HG03558 (cell line): Measurements from ENCODE around the gene AHR.

Experiments used
- ATAC-seq: cut with Tn5 transposase; IDR thresholded peaks from one replicate; pipeline ENCODE4 v1.9.1; 2021; ENCODE audit warnings: moderate number of reproducible peaks; ENCODE audit not compliant: unreplicated experiment; ENCODE audit errors: extremely low read depth

AHR gene

DNA sequence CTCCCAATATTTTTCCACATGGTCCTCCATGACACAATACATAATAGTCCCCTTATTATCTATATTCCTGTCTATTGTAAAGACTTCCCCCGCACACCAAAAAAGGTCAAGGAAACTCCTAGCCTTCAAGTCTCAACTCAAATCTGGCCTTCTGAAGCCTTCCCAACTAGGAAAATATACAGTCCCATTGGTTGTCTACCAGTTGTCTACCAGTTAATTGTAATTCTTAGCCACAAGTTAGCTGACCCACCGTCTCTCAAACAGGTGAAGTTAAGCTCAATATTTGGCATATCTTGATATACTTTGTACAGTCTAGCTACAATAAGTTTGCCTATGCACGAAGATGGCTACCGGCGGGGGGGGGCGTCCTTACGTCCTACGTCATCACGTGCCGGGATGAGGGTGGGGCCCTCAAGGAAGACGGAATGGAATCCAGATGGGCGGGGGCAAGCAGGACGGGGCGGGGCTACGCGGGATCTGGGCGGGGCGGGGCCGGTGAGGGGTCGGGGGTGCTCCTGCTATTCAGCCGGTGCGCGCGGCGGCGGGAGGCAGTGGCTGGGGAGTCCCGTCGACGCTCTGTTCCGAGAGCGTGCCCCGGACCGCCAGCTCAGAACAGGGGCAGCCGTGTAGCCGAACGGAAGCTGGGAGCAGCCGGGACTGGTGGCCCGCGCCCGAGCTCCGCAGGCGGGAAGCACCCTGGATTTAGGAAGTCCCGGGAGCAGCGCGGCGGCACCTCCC is at the start of gene AHR:
TSS of gene AHR (plus strand) at position 551 of the 738 bp plus-strand sequence. CDS start 613 bp downstream, outside the sequence.
- peak; percentile 27 for ATAC-seq

DNA sequence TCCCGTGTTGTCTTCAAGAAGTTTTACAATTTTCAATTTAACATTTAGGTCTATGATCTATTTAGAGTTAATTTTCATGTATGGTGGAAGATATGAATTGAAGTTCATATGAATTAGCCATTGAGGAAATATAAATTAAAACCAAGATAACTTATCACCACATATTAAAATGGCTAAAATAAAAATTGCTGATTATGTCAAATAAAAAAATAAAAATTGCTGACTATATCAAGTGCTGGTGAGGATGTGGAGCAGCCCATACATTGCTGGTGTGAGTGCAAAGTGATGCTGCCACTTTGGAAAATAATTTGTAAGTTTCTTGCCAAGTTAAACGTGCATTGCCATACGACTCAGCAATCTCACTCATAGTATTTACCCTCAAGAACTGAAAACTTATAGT is 44.6 kb upstream of the AHR start:
- no peak for ATAC-seq

DNA sequence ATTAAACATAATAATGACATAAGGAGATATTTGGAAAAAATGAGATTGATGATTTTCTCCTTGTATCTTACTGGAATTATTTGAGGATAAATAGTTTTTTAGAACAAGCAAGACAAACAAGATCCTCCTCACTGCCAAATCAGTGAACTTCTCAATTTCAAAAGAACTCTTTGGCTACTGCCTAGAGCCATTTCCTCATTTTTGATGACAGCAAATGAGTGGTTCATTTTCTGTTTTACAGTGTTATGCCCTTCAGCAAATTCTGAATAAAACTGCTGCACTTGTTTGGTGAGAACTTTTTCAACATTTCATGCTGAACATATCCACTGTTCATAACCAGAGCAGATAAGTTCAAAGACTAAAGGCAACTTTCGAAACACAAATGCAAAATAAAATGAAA is 42.5 kb upstream of the AHR start:
- no peak for ATAC-seq

DNA sequence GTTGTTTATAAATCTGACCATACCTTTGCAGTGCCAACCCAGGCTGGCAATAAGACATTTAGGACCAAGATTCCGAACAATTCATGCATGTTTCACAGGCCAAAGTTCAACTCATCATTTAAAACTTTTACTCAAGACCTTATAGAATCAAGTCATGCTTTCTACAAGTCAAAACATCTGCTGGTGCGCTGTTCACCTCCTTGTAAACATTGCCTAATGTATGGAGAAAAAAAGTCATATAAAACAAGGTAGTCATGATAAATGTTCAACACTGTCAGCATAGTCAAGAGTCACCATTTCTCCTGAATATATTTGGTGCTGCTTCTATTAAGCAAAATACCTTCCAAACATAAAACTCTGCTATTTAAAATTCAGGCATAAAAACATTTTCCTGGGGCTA is 42.1 kb upstream of the AHR start:
- no peak for ATAC-seq

DNA sequence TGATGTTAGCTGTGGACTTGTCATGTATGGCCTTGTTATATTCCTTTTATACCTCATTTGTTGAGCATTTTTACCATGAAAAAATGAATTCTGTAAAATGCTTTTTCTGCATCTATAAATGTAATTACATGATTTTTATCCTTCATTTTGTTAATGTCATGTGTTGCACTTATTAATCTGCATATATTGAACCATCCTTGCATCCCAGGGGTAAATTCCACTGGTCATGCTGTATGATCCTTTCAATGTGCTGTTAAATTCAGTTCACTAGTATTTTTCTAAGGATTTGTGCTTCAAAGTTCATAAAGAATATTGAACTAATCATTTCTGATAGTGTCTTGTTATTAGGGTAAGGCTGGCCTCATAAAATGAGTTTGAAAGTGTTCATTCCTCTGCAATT is 31.9 kb upstream of the AHR start:
- no peak for ATAC-seq

DNA sequence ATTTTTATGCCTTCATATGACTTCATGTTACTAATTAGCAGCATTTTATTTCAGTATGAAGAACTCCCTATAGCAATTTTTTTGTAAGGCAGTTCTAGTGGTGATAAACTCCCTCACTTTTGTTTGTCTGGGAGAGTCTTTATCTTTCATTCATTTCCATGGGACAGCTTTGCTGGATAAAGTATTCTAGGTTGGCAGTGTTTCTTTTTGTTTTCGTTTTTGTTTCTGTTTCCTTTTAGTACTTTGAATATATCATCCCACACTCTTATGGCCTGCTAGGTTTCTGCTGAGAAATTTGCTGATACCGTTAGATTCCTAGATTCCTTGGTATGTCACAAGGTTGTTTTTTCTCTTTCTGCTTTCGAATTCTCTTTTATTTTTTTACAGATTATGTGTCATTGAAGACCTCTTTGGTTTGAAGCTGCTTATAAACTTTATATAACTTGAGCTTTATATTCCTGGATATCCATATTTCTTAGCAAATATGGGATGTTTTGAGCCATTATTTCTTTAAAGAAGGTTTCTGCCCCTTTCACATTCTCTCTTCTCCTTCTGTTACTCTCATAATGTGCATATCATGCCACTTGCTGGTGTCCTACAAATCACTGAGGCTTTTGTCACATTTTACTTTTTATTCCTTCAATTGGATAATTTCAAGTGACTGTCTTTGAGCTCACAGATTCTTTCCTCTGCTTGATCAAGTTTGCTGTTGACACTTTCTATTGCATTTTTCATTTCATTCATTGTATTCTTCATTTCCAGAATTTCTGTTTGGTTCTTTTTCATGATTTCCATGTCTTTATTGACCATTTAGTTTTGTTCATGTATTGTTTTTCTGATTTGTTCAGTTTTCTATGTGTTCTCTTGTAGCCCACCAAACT is 28.9 kb upstream of the AHR start:
- ATAC-seq: no peak

DNA sequence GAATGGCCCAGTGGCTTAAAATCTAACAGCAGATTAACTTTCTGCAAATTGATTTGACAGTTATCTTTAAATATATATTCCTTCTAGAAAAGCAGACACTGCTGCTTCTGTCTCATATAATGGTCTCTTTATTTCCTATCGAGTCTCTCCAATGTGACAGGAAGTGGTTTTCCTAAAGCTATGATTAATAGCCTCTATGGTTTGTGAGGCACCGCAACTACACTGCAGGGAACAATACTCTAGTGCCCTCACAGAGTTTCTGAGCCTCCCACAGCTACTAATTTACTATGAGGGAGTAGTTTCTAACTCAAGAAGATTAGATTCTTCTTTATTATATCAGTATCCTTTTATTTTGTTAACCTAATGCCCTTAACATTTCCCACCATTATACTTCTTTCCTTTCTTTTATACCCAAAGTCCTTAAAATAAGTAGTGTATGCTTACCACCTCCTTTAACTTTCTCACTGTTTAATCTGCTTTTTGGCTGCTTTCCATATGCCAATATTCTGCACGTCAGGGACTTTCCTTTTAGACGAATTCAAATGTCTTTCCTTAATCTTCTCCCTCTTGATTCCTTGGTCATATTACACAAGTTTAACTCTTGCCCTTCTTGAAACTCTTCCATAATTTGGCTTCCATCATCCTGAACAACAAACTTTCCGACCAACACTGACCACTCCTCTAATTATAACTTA is 23.8 kb upstream of the AHR start:
- no peak for ATAC-seq

DNA sequence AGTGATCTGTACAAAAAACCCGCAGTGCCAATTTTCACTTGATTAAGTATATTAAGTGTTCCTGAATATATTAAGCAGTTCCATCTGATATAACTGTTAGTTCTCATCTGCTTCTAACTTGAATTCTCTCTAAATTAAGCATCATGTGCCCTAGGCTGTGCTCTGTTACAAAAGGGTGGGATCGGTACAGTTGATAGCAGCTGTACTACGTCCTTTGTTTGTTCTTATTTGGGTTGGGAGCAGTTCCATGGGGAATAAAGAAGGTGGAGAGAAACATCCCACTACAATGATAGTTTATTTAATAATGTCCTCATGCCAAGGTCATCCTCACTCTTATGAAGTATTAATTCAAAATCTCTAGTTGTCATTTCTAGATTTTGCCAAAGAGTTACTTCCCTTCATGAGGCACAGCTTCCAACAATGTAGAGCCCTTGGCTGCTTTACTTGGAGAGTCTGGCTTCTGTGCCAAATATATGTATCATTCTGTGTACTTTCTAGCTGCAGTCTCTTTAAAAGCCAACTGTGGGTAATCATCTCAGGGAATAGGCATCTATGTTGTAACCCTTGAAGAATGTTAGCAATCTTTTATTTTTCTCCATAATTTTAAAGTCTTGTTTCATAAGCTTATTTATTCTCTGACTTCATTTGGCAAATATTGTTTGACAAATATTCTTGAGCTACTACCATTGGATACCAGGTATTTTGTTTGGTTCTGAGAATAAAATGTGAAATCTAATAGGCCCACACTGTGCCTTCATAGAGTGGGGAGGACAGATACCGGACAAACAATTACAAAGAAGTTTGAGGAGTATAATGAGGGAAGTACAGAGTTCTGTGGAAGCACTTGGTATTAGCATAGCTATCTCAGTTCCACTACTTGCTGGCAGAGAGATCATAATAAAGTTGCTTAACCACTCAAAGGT is 22.4 kb upstream of the AHR start:
- ATAC-seq: no peak

DNA sequence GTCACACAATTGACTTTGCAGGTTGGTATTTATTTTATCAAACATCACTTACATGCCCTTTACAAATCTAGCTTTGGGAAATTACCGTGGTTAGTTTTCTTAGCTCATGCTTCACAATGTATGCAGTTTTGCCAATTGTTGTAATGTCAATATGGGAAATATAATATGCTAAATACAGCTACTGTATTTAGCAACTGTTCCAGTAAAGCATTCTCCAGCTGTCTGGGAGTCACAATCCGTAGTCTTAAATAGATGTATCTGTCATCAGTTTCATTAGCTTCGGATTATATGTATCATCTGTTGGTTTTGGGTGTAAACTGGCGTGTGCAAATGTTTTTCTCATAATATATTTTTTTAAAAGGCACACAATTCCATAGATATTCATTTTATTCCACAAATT is 19.4 kb upstream of the AHR start:
- ATAC-seq: no peak

DNA sequence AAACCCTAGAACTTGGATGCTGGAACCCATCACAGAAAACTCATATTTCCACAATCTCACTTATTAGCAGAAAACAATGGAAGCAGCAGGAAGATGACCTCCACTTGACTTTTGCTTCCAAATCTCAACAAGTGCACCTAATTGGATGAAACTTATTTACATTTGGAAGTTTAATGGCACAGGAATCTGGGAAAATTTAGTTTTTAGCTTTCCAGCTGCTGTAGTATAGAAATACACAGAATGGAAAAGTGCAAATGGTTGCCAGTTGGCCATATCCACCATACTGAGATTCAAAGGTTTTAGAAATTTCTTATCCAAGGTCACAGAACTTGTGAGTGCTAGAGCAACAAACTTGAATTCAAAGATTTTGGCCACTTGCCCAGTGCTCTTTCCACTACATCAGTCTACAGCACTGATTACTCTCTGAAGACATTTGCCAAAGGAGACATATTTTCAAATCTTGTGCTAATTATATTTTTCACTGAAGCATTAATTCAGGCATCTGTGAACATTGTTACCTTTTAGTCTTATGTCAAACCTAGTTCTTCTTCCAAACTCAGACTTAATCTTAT is 9.3 kb upstream of the AHR start:
- ATAC-seq: no peak

DNA sequence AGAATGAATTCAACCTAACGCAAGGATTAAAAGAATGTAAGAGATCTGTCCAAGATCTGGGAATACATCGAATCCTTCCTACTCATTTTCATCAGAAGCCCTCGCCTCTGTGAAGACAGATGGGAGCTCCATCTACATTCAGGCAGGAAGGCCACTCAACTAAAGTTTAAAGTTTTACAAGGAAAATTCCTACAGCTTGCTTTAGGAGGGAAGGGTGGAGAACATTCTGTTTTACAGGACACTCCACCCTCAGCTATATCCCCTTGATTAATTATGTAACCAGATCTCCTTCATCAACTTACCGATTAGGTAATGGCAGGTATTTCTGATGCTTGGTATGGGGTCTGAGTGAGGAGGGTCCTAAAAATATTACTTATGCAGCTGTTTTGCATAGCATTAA is 5.6 kb upstream of the AHR start:
- no peak for ATAC-seq

DNA sequence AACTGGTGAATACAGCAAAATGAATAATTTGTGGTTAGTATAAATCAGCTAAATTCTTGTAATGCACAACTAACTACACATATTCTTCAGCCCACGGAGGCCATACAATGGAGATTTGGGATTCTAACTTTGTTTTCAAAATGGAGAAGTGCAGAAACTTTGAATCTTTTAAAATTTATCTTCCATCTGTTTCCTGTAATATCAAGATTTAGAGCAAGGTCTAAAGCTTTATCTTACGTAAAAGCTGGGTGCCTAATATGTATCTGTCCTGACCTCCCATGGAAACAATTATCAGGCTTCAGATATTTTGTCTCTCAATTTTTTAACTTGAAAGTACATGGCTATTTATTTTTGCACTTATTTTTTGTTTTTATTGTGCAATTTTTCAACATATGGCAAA is 5.0 kb upstream of the AHR start:
- no peak for ATAC-seq

DNA sequence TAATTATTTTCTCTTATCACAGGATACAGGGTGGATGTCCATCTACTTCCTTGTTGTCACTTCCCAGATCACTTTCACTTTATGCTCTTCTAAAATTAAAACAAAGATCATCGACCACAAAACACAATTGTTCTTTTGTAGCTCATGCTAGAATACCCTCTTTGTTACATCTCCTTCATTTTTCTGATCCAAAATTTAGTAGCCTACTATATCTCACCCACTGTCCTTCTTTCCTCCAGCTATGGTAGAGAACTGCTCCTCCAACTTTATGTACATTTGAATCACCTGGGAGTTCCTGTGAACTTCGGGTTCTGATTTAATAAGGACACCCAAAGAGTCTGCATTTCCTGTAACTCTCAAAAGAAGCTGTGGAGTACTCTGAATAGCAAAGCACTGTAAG is 1.2 kb upstream of the AHR start:
- no peak for ATAC-seq

DNA sequence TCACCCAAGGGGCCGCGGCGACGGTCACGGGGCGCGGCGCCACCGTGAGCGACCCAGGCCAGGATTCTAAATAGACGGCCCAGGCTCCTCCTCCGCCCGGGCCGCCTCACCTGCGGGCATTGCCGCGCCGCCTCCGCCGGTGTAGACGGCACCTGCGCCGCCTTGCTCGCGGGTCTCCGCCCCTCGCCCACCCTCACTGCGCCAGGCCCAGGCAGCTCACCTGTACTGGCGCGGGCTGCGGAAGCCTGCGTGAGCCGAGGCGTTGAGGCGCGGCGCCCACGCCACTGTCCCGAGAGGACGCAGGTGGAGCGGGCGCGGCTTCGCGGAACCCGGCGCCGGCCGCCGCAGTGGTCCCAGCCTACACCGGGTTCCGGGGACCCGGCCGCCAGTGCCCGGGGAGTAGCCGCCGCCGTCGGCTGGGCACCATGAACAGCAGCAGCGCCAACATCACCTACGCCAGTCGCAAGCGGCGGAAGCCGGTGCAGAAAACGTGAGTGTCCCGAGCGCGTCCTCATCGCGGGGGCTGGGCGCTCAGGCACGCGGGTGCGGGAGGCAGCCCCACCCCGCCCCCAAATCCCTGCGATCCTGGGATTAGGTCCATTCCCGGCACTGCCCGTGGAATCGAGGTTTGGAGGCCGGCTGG is 509 bp downstream of the AHR start:
- peak; percentile 11 for ATAC-seq

DNA sequence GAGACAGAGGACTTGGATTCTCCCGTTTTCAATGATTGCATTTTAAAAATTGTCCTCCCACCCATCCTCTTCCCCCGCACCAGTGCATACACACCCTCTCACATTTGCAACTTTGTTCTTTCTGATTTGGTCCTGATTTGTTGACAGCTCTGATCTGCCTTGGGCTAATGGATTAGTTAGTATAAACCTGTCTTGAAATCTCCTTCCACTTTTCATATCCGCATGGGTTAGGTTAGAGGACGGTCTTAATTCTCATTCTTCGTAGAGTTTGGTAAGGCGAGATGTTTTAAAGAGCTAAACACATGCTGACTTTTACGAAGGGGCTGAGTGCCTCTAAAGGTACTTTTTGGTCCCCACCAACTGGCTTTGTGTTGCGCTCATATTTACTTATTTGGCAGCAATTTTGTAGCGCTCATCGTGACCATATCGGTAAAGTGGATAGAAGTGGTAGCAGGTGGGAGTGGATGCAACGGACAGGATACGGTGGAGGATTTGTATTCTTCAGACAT is 1.1 kb downstream of the AHR start:
- ATAC-seq: no peak

DNA sequence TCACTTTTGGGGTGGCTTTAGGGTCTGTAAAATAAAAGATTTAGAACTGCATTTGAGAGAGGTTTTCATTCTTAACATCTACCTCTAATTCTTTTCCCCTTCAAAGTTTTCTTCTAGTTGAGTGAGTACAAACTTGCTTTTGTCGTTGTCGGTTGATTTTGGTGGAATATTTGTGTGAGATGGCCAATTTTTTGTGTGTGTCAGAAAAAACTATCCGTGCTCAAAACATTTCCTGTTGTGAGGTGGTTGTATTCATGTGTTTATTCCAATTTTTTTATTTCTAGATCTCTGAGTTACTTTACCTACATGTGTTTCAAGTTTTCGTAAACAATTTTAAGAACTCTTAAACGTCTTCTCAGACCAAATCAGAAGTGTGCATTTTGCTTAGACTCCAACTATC is 1.6 kb downstream of the AHR start:
- no peak for ATAC-seq

DNA sequence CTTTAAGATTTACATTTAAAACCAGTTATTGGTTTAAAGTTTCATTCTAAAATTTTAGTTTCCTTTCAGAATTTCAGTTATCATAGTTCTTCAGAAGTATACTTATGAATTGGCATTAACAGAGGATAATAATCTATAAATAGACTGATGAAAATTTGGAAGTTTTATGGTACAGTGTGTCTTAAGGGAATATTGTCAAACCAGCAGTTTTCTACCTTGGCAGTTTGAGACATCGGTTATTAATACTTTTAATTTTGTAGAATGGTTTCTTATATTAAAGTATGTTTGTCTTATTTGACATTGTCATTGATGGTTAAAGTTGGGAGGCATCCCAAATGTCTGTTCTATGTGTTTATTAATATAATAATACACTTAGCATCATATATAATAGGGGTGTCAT is 2.0 kb downstream of the AHR start:
- ATAC-seq: no peak

DNA sequence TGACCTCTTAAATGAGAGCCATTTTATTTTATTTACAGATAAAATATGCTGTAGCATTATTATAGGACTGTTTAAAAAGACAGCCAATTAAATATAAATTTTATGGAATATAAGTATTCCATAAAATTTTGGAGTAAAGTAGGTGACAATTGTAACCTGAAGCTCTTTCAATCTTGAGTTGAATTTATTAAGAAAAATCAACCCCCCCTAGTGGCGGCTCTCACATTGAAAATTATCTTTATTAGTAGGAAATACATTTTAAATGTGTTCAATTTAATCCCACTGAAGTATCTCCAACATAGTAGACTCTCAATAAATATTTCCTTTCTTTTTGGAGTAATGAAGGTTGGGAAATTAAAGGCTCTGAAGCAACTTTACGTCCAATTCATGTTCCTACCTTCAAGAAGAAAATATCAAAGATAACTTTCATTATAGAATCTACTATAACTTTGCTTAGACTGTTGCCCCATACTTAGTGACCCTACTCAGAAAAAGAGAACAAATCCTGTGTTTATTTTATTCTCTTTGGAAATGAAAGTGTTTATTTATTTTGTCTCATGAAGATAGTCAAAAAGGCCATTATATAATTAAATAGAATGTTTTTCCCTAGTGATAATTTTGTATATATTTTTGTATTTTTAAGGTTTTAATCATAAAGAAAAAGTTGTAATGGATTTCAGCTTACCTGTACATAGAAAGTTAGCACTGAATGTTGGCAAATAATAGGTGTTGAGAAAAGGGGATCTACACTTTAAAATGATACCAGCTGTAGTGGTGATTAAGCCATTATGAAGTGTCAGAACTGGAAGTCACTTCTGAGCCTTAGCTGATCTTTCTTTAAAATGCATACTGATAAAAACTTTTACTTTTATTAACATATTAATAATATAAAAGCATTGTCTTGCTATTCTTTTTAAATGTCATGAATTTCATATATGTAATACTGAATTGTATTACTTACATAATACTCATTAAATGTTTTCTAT is 3.3 kb downstream of the AHR start:
- no peak for ATAC-seq
